MM.1S (cell line): ENCODE measurements around the gene TMEM17.

Source experiments
- DNase-seq: peaks from one replicate; pipeline ENCODE4 v3.0.0-alpha.2; 2015
- H2AFZ ChIP-seq: fragments of 300-600 bp; sonication (generic); 2 replicates; pipeline ENCODE4 v1.6.0; 2016; ENCODE audit warnings: antibody characterized with exemption, low read length
- H3F3A ChIP-seq: fragments of 300-600 bp; sonication (generic); 2 replicates; pipeline ENCODE4 v1.6.1; 2016; ENCODE audit warnings: mild to moderate bottlenecking, antibody characterized with exemption, low read length, moderate library complexity, mixed read lengths; ENCODE audit not compliant: insufficient read depth
- H3K27ac ChIP-seq: fragments of 300-600 bp; sonication (generic); 2 replicates; pipeline ENCODE4 v1.5.1; 2016; ENCODE audit warnings: mild to moderate bottlenecking, low read length
- H3K27me3 ChIP-seq: fragments of 300-600 bp; sonication (generic); replicated peaks from 2 replicates; pipeline ENCODE4 v1.6.0; 2016; ENCODE audit warnings: low read length; ENCODE audit not compliant: insufficient read depth
- H3K36me3 ChIP-seq: fragments of 300-600 bp; sonication (generic); replicated peaks from 2 replicates; pipeline ENCODE4 v1.6.1; 2016; ENCODE audit warnings: mild to moderate bottlenecking, low read length, mixed read lengths; ENCODE audit not compliant: insufficient read depth
- H3K4me1 ChIP-seq: fragments of 300-600 bp; sonication (generic); 2 replicates; pipeline ENCODE4 v1.6.1; 2016; ENCODE audit warnings: low read length, mixed read lengths
- H3K4me2 ChIP-seq: fragments of 300-600 bp; sonication (generic); 2 replicates; pipeline ENCODE4 v1.6.0; 2016; ENCODE audit warnings: low read depth, low read length
- H3K4me3 ChIP-seq: fragments of 300-600 bp; sonication (generic); 2 replicates; pipeline ENCODE4 v1.5.1; 2016; ENCODE audit warnings: low read length, mixed read lengths
- H3K79me2 ChIP-seq: fragments of 300-600 bp; sonication (generic); 2 replicates; pipeline ENCODE4 v1.6.1; 2016; ENCODE audit warnings: mixed run types, low read length, mixed read lengths
- H3K9ac ChIP-seq: fragments of 300-600 bp; sonication (generic); 2 replicates; pipeline ENCODE4 v1.6.1; 2016; ENCODE audit warnings: low read length, mixed read lengths
- H3K9me2 ChIP-seq: fragments of 300-600 bp; sonication (generic); replicated peaks from 2 replicates; pipeline ENCODE4 v1.6.1; 2016; ENCODE audit warnings: mild to moderate bottlenecking, low read length, mixed read lengths; ENCODE audit not compliant: insufficient read depth
- H3K9me3 ChIP-seq: fragments of 300-600 bp; sonication (generic); replicated peaks from 2 replicates; pipeline ENCODE4 v1.6.1; 2016; ENCODE audit warnings: mild to moderate bottlenecking, low read length, mixed read lengths; ENCODE audit not compliant: insufficient read depth
- H4K20me1 ChIP-seq: fragments of 300-600 bp; sonication (generic); 2 replicates; pipeline ENCODE4 v1.6.1; 2016; ENCODE audit warnings: mild to moderate bottlenecking, low read length, moderate library complexity, mixed read lengths; ENCODE audit not compliant: insufficient read depth
- EZH2 ChIP-seq: fragments of 300-600 bp; sonication (generic); optimal IDR thresholded peaks from 2 replicates; pipeline ENCODE3; 2017; ENCODE audit warnings: low read depth, mild to moderate bottlenecking, antibody characterized with exemption, low read length, mixed read lengths
- EZH2phosphoT487 ChIP-seq: fragments of 300-600 bp; sonication (generic); IDR thresholded peaks from 2 replicates; pipeline ENCODE4 v1.6.1; 2018; ENCODE audit warnings: antibody characterized with exemption, low read length
- TF ChIP-seq, protein P1 (sequence below): fragments of 300-600 bp; sonication (generic); IDR thresholded peaks from 2 replicates; pipeline ENCODE4 v1.5.1; 2016; ENCODE audit warnings: antibody characterized with exemption, low read length, mixed read lengths

TMEM17 gene

GRCh38 chr2:62501794-62502500 lies 4.0 kb downstream of the TMEM17 start:
- Histone ChIP-seq H3K4me3 (no peak overlapping the region), H4K20me1 (no peaks in the 10 kb centered on the region), H3K79me2 (no peaks in the 10 kb centered on the region), H3K9me3 (no peaks in the 10 kb centered on the region), H2AFZ (no peak overlapping the region), H3K4me1 (no peaks in the 10 kb centered on the region), H3K4me2 (no peak overlapping the region), H3K36me3 (no peaks in the 10 kb centered on the region), H3F3A (0 out of 2 replicates have a peak, but pooled peaks cover 2% of the 10 kb centered on the region), H3K9me2 (no peaks in the 10 kb centered on the region), H3K27ac (no peak overlapping the region), H3K9ac (no peak overlapping the region), H3K27me3 (no peaks in the 10 kb centered on the region)
- no peak for DNase-seq
- TF ChIP-seq, protein P1, sequence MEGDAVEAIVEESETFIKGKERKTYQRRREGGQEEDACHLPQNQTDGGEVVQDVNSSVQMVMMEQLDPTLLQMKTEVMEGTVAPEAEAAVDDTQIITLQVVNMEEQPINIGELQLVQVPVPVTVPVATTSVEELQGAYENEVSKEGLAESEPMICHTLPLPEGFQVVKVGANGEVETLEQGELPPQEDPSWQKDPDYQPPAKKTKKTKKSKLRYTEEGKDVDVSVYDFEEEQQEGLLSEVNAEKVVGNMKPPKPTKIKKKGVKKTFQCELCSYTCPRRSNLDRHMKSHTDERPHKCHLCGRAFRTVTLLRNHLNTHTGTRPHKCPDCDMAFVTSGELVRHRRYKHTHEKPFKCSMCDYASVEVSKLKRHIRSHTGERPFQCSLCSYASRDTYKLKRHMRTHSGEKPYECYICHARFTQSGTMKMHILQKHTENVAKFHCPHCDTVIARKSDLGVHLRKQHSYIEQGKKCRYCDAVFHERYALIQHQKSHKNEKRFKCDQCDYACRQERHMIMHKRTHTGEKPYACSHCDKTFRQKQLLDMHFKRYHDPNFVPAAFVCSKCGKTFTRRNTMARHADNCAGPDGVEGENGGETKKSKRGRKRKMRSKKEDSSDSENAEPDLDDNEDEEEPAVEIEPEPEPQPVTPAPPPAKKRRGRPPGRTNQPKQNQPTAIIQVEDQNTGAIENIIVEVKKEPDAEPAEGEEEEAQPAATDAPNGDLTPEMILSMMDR = no peak
- no peak for TF ChIP-seq EZH2
- no peak for TF ChIP-seq EZH2phosphoT487

- Histone ChIP-seq H3K4me3 (no peak overlapping the region), H3K79me2 (no peaks in the 10 kb centered on the region), H3K9me3 (no peaks in the 10 kb centered on the region), H3K27me3 (no peaks in the 10 kb centered on the region), H3K27ac (no peak overlapping the region), H3K9me2 (no peaks in the 10 kb centered on the region), H2AFZ (no peak overlapping the region), H3K9ac (no peak overlapping the region), H4K20me1 (no peaks in the 10 kb centered on the region), H3F3A (no peaks in the 10 kb centered on the region), H3K4me2 (no peak overlapping the region), H3K4me1 (no peaks in the 10 kb centered on the region), H3K36me3 (no peaks in the 10 kb centered on the region)
- TF ChIP-seq EZH2phosphoT487 = no peak
- TF ChIP-seq, protein P1 = no peak
- no peak for TF ChIP-seq EZH2
- no peak for DNase-seq
Measured at GRCh38 chr2:62501069-62501468, 4.9 kb downstream of the TMEM17 start.

DNA sequence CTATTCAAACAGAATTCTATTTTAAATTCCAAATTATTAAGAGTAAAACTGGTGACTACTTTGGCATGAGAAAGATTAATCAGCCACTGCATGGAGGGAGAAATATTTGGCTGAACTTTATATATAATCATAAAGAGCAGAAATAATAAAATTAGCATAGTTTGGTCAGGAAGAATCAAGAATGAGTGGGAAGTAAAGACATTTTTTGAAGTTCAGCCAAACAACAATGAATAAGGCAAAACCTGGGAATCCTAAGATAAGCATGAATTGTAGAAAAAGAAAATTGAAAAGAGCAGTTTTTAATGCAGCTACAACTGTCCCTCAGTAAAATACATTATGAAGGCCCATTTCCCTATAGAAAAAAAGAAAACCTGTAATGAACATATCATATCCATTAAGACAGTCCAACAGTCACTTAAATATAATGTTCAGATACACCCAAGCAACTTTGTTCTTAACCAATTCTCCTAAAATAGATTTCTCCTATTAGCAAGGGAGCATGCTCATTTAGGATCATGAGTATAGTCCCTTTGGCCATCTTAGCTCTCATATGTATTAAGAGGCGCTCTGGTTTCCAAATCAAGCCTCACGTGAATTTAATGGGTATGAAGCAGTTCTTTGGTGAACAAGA lies 6.5 kb downstream of the TMEM17 start:
- no peaks in the 10 kb centered on the region for H3F3A ChIP-seq
- no peaks in the 10 kb centered on the region for H4K20me1 ChIP-seq
- no peak overlapping the region for H2AFZ ChIP-seq
- no peak overlapping the region for H3K4me3 ChIP-seq
- no peak overlapping the region for H3K4me2 ChIP-seq
- no peaks in the 10 kb centered on the region for H3K79me2 ChIP-seq
- H3K4me1 ChIP-seq = no peaks in the 10 kb centered on the region
- H3K9me2 ChIP-seq = no peaks in the 10 kb centered on the region
- no peaks in the 10 kb centered on the region for H3K27me3 ChIP-seq
- no peak for DNase-seq
- no peaks in the 10 kb centered on the region for H3K9me3 ChIP-seq
- no peak overlapping the region for H3K9ac ChIP-seq
- TF ChIP-seq, protein P1 = no peak
- TF ChIP-seq EZH2phosphoT487 = no peak
- TF ChIP-seq EZH2 = no peak
- H3K27ac ChIP-seq = no peak overlapping the region
- H3K36me3 ChIP-seq = no peaks in the 10 kb centered on the region
